Ovary (tissue), 9 donors: ENCODE results near the gene NACAD. TPM values are rescaled to one million over a fixed set of nuclear protein-coding genes. Genes with fewer than 3 reads are reported as not detected.

Experiments
- DNase-seq, 5 donors: peaks; one replicate each; pipeline ENCODE4 v3.0.0-alpha.2; 2019 to 2020
- H3K27ac ChIP-seq, 2 donors: fragments of 200-600 bp; one replicate each; pipeline versions ENCODE4 v1.5.1 to v1.8.0; 2019 to 2022
- H3K27me3 ChIP-seq: fragments of 200-600 bp; one replicate; pipeline ENCODE4 v1.8.0; 2022
- H3K36me3 ChIP-seq: fragments of 200-600 bp; sonication (generic); one replicate; pipeline ENCODE4 v1.5.1; 2019
- H3K4me1 ChIP-seq: one replicate; pipeline ENCODE4 v1.8.1; 2013; ENCODE audit warnings: mild to moderate bottlenecking, moderate library complexity; ENCODE audit not compliant: insufficient read depth
- H3K4me3 ChIP-seq: fragments of 200-600 bp; sonication (generic); one replicate; pipeline ENCODE4 v1.5.1; 2017
- H3K9me3 ChIP-seq, 2 donors: fragments of 200-600 bp in 1 of 2; sonication (generic) in 1 of 2; one replicate each; pipeline versions ENCODE4 v1.5.1 to v1.8.1; 2013 to 2019; ENCODE audit warnings: mild to moderate bottlenecking in 1 of 2, moderate library complexity in 1 of 2
- CTCF ChIP-seq, 3 donors: fragments of 450-650 bp in 2 of 3; fragments of 200-600 bp in 1 of 3; IDR thresholded peaks; one replicate each; pipeline versions ENCODE4 v1.5.1 to v1.8.0; 2016 to 2022; ENCODE audit warnings: antibody characterized with exemption in 3 of 3, mild to moderate bottlenecking in 1 of 3
- EP300 ChIP-seq: sonication (generic); formaldehyde crosslinking; IDR thresholded peaks from one replicate; pipeline ENCODE4 v1.6.1; 2017; ENCODE audit warnings: antibody characterized with exemption
- POLR2A ChIP-seq: fragments of 450-650 bp; IDR thresholded peaks from one replicate; pipeline ENCODE4 v1.6.1; 2017; ENCODE audit warnings: antibody characterized with exemption, mild to moderate bottlenecking, moderate library complexity
- WGBS, 3 donors: extraction: QIAGEN DNeasy Blood & Tissue Kit in 1 of 3; methylation state at CpG; one replicate each; pipeline versions ENCODE4 v1.1.5 to v1.1.7; 2013 to 2017; 5-methylcytosine and 5-hydroxymethylcytosine counted together
- intact Hi-C, 4 donors: fragments of 100-400 bp; cut with DNase I; formaldehyde crosslinking; loops; one replicate each; pipeline versions ENCODE4 v1.11.0 to v1.15.1; 2022 to 2023
- polyA plus RNA-seq, 2 donors: library from polyadenylated mRNA; stranded (reverse); fragments of 200-250 nt in 1 of 2; fragments of 350-450 nt in 1 of 2; fragmentation: Illumina TruSeq in 1 of 2; extraction: RNeasy Lipid Tissue Mini Kit (QIAGEN cat#74804) in 1 of 2; gene quantifications; one replicate each; pipeline ENCODE4 v1.2.3, GENCODE V29; 2013 to 2014
- total RNA-seq, 7 donors: library from RNA; depleted of rRNA in 2 of 7; stranded (reverse); fragments of >200 nt in 2 of 7; fragmentation: NEBNext Ultra II Directional in 3 of 7; extraction: Animal tissue kit (Norgen Biotek cat#: 25700) in 3 of 7; gene quantifications; one replicate each; pipeline versions ENCODE4 v1.1.0 to v1.2.4, GENCODE V29; 2016 to 2023
- donor health status: DM: no; HTN: no; CAD: no; lungs with moderate emphysema.
- donor health status: DM: no; HTN: no; CAD: no.
- donor health status: Bipolar disorder and iron deficiency.
- donor health status: DM: yes; HTN: yes; CAD: no.
- donor health status: DM: no; HTN: no; CAD: no.
- donor health status: DM: yes; HTN: yes; CAD: no.

NACAD gene
- total and polyA plus RNA-seq, 9 donors = 4.1 to 24.1 (median 11.0) TPM

GRCh38 chr7:45077579-45077978 lies 11.2 kb downstream of the NACAD start:
- Histone ChIP-seq H3K27ac (no peak overlapping the region), H3K4me3 (no peak overlapping the region), H3K4me1 (no peaks in the 10 kb centered on the region), H3K27me3 (no peaks in the 10 kb centered on the region), H3K36me3 (no peaks in the 10 kb centered on the region), H3K9me3 (no peaks in the 10 kb centered on the region)
- no peak for TF ChIP-seq CTCF (IDR thresholded peaks at IDR 0.05)
- TF ChIP-seq EP300 = no peak
- no peak for TF ChIP-seq POLR2A
- intact Hi-C loops = no loop called here
- no peak for DNase-seq
- WGBS, 3 donors = 94 to 97% (median 97%) methylated on average over 9 of the region's 9 CpGs

GRCh38 chr7:45076946-45077345 lies 11.8 kb downstream of the NACAD start:
- no peaks in the 10 kb centered on the region for H3K4me1 ChIP-seq
- intact Hi-C loops = no loop called here
- no peak overlapping the region for H3K27ac ChIP-seq
- WGBS, 3 donors = 79 to 89% (median 84%) methylated on average over 5 of the region's 5 CpGs
- no peaks in the 10 kb centered on the region for H3K36me3 ChIP-seq
- TF ChIP-seq EP300 = no peak
- TF ChIP-seq POLR2A = no peak
- no peak for TF ChIP-seq CTCF (IDR thresholded peaks at IDR 0.05)
- DNase-seq = no peak
- H3K27me3 ChIP-seq = no peaks in the 10 kb centered on the region
- no peak overlapping the region for H3K4me3 ChIP-seq
- H3K9me3 ChIP-seq = no peaks in the 10 kb centered on the region

- intact Hi-C loops = no loop called here
- no peaks in the 10 kb centered on the region for H3K36me3 ChIP-seq
Observed at GRCh38 chr7:45075871-45076796, 12.6 kb downstream of the NACAD start.

GRCh38 chr7:45075355-45075644 lies 13.5 kb downstream of the NACAD start:
- no peaks in the 10 kb centered on the region for H3K4me1 ChIP-seq
- H3K27ac ChIP-seq = no peak overlapping the region
- H3K9me3 ChIP-seq = no peaks in the 10 kb centered on the region
- no peaks in the 10 kb centered on the region for H3K36me3 ChIP-seq
- intact Hi-C loops = no loop called here
- no peak for DNase-seq
- WGBS, 3 donors = 90 to 100% (median 94%) methylated on average over 1 of the region's 1 CpG
- no peak overlapping the region for H3K4me3 ChIP-seq
- no peak for TF ChIP-seq EP300
- no peak for TF ChIP-seq POLR2A
- TF ChIP-seq CTCF (IDR thresholded peaks at IDR 0.05) = no peak
- no peaks in the 10 kb centered on the region for H3K27me3 ChIP-seq

More at GRCh38 chr7:45075871-45076796, 12.6 kb downstream of the NACAD start:
- WGBS, 3 donors = 87 to 90% (median 88%) methylated on average over 35 of the region's 35 CpGs
- no peak for DNase-seq
- Histone ChIP-seq H3K27me3 (no peaks in the 10 kb centered on the region), H3K9me3 (no peaks in the 10 kb centered on the region), H3K4me3 (no peak overlapping the region), H3K4me1 (no peaks in the 10 kb centered on the region), H3K27ac (no peak overlapping the region)
- TF ChIP-seq CTCF (IDR thresholded peaks at IDR 0.05) (no peak), POLR2A (no peak), EP300 (no peak)
